Activated naive CD4-positive, alpha-beta T cell treated with anti-CD3 and anti-CD28 coated beads for 36 hours (primary cell): ENCODE data around the gene TAS2R1. TPM values are rescaled to one million over a fixed set of nuclear protein-coding genes. Genes with fewer than 3 reads are reported as not detected.
"Not testable (repeated sequence)": the region's sequence is repeated elsewhere in the genome, so short reads cannot be mapped to it uniquely, and the experiment has no call there.

Experiments used
- CTCF ChIA-PET: fragments of 350-600 bp; sonication (Branson Sonifier 250); formaldehyde crosslinking; loops from one replicate; lab custom pipeline; 2021; ENCODE audit warnings: antibody characterized with exemption; lab: Charles Lee
- DNase-seq: peaks from one replicate; pipeline ENCODE4 v3.0.0-alpha.2; 2020
- H3K27ac Mint-ChIP-seq: one replicate; pipeline ENCODE4 v1.8.0; 2021; ENCODE audit warnings: mild to moderate bottlenecking, mixed read lengths
- H3K27me3 Mint-ChIP-seq: one replicate; pipeline ENCODE4 v1.8.0; 2021; ENCODE audit warnings: low read depth, mixed read lengths
- H3K36me3 Mint-ChIP-seq: one replicate; pipeline ENCODE4 v1.8.0; 2021; ENCODE audit warnings: low read depth, mixed read lengths
- H3K4me1 Mint-ChIP-seq: one replicate; pipeline ENCODE4 v1.8.0; 2021; ENCODE audit warnings: low read depth, mixed read lengths
- H3K4me3 Mint-ChIP-seq: one replicate; pipeline ENCODE4 v1.8.0; 2021; ENCODE audit warnings: mild to moderate bottlenecking, moderate library complexity, mixed read lengths
- H3K9me3 Mint-ChIP-seq: one replicate; pipeline ENCODE4 v1.8.0; 2021; ENCODE audit warnings: mixed read lengths
- intact Hi-C: fragments of 100-400 bp; cut with micrococcal nuclease; formaldehyde crosslinking; loops from one replicate; pipeline ENCODE4 v1.15.1; 2023
- total RNA-seq, 2 experiments: library from RNA; stranded (reverse); gene quantifications; one replicate each; pipeline ENCODE4 v1.2.3, GENCODE V29; 2021

Gene TAS2R1
- total RNA-seq, 2 experiments from 2014 or later, result not detected

DNA sequence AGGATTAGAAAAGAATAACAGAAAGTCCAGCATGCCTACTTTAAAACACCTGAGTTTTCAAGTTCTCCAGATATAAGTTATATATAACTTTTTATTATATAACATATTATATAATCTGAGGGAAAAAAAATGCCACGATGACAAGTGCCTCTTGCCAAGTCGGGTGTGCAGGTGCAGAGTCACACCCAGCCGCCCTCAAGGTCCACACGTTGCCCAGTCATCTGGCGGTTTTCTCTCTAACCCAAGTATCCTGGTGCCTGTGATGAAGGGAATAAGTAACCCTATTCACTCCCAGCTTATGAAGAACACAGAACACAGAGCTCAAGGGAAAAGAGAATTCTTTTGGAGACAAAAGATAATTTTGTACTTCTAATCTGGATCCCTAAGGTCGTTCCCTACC, 31.8 kb downstream of the TAS2R1 start:
- H3K4me3 Mint-ChIP-seq, H3K4me1 Mint-ChIP-seq, H3K27me3 Mint-ChIP-seq, intact Hi-C loops, H3K27ac Mint-ChIP-seq, H3K9me3 Mint-ChIP-seq, DNase-seq, CTCF ChIA-PET, H3K36me3 Mint-ChIP-seq: not testable (repeated sequence)

DNA sequence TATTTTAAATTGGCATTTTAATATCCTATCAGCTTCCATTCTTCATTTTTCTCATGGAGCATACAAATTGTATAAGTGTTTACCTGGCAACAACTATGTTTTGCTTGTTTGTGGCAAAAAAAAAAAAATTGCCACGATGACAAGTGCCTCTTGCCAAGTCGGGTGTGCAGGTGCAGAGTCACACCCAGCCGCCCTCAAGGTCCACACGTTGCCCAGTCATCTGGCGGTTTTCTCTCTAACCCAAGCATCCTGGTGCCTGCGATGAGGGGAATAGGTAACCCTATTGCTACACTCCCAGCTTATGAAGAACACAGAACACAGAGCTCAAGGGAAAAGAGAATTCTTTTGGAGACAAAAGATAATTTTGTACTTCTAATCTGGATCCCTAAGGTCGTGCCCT, 32.8 kb downstream of the TAS2R1 start:
- H3K9me3 Mint-ChIP-seq, H3K4me3 Mint-ChIP-seq, intact Hi-C loops, H3K27me3 Mint-ChIP-seq, H3K36me3 Mint-ChIP-seq, H3K4me1 Mint-ChIP-seq, H3K27ac Mint-ChIP-seq, DNase-seq, CTCF ChIA-PET: not testable (repeated sequence)

DNA sequence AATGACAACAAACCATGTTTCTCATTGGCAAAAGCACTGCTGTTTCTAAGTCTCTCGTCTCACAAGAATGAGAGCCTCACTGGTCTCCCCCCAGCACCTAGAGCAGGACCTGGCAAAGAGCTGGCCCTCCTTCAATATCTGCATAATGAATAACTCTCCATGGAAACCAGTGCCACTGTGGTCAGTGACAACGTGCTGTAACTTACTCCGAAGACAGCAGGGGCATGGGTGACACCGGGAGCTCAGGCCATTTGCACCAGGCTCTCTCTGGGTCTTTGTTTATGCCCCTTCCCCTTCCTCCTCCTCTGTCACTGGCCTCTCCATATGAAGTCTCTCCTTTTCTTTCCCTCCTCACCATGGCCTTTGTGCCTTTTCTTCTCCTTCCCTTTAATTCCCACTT, 33.3 kb downstream of the TAS2R1 start:
- H3K27me3 Mint-ChIP-seq, result peaks cover 7% of the 10 kb centered on the region
- CTCF ChIA-PET, result no interaction called here
- DNase-seq, result no peak
- no peaks in the 10 kb centered on the region for H3K36me3 Mint-ChIP-seq
- no peak overlapping the region for H3K4me3 Mint-ChIP-seq
- intact Hi-C loops, result no loop called here
- H3K27ac Mint-ChIP-seq, result no peak overlapping the region
- no peaks in the 10 kb centered on the region for H3K4me1 Mint-ChIP-seq
- H3K9me3 Mint-ChIP-seq, result peaks cover under 1% of the 10 kb centered on the region

DNA sequence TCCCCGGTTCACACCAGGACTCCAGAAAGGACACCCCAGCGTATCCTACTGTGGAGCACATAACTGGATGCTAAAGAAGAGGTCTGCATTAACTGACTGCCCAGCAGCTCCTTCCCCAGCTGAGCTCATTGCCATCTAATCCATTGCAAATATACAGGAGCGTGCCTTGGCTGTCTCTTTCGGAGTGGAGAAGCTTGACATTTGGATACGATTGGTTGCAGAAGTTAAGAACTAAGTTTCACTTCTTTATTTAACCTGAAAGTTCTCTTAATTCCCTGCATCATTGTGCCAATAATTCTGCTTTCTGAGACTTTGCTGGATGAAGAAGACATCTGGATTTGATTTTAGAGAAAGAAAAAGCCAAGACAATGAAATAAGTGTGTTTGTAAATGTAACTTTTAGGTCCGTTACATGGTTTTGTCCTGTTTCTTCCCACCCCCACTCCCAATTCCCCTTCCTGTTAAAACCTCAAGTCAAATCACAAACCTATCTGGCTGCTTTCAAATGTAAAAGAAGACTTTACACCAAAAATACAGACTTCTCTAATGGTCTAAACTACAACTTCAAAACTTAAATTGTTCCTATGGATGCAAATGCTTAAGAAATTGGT, 33.9 kb downstream of the TAS2R1 start:
- DNase-seq, result no peak
- H3K4me3 Mint-ChIP-seq, result no peak overlapping the region
- no peak overlapping the region for H3K27ac Mint-ChIP-seq
- CTCF ChIA-PET, result no interaction called here
- intact Hi-C loops, result no loop called here
- H3K4me1 Mint-ChIP-seq, result no peaks in the 10 kb centered on the region
- H3K9me3 Mint-ChIP-seq, result peaks cover 2% of the 10 kb centered on the region
- peaks cover 9% of the 10 kb centered on the region for H3K27me3 Mint-ChIP-seq
- no peaks in the 10 kb centered on the region for H3K36me3 Mint-ChIP-seq

DNA sequence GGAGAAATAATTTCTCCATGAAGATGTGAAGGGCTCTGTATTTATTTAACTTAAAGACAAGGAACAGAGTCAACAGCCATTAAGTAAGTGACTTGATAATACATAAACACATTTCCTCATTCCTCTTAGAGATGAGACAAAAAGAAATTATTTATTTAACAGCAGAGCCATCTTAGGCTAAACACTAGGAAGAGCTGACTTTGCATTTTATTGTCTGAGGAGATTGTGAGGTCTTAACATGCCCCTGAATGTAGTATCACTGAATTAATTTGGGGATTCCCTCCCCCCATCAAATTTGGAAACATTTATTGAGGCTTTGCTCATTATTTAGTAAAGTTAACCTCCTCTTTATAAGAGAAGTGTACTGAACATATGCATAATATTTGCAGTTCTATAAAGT, 35.2 kb downstream of the TAS2R1 start:
- CTCF ChIA-PET, result no interaction called here
- H3K9me3 Mint-ChIP-seq, result peaks cover 2% of the 10 kb centered on the region
- H3K36me3 Mint-ChIP-seq, result no peaks in the 10 kb centered on the region
- H3K4me3 Mint-ChIP-seq, result no peak overlapping the region
- no peak overlapping the region for H3K27ac Mint-ChIP-seq
- DNase-seq, result no peak
- intact Hi-C loops, result no loop called here
- peaks cover 9% of the 10 kb centered on the region for H3K27me3 Mint-ChIP-seq
- H3K4me1 Mint-ChIP-seq, result no peaks in the 10 kb centered on the region

DNA sequence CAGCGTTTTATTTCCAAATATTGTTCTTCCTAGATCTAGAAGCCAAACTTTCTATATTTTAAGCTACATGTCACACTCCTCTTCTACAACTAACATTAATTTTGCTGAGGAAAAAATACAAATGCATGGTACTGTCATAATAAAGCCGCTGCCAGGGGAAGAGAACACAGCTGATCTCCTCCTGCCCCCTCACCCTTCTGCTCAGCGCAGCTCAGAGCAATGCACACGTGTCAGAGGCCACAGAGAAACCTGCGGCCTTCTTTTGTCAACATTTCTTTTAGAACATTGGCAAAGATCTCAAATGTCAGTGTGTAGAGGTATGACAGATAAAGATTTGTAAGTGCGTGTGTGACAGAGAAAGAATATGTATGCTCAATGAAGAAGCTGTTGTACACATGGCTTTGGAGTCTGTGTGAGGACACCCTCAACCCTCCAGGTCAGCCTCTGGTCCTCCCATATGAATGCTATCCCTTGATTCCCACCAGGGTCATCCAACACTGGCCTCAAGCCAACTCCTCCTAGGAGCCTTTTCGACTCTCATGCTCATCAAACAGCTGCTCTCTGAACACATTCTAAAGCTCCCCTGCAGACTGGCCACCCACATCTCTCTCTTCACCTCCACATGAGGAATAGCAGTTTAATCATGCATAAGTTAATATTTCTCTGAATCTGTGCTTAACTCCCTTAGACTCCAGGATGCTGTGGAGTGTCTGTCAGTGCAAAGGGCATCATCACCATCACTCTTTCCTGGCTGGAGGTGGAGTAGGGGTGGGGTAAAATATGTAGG, 40.9 kb downstream of the TAS2R1 start:
- intact Hi-C loops, result no loop called here
- H3K4me1 Mint-ChIP-seq, result no peaks in the 10 kb centered on the region
- H3K36me3 Mint-ChIP-seq, result no peaks in the 10 kb centered on the region
- peaks cover 2% of the 10 kb centered on the region for H3K27me3 Mint-ChIP-seq
- no peak overlapping the region for H3K4me3 Mint-ChIP-seq
- DNase-seq, result no peak
- CTCF ChIA-PET, result no interaction called here
- no peak overlapping the region for H3K27ac Mint-ChIP-seq
- H3K9me3 Mint-ChIP-seq, result peaks cover 2% of the 10 kb centered on the region

DNA sequence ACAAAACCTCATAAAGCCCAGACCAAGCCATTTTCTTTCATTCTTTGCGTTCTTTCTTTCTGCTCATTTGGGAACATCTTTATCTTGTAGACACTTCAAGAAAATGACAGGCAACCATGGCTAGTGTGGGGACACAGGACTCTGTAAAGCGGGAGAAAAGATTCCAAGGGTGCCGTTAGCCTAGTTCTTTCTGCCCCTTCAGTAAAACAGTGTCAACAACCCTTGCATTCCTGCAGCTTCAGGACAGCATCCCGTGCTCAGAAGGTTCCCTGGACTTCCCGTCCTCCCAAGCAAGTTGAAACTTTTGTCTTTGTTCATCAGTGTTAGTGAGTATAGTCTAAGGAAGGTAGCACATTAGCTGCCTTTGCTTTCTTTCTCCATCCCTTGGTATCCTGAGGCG, 41.9 kb downstream of the TAS2R1 start:
- no peak for DNase-seq
- intact Hi-C loops, result no loop called here
- no peak overlapping the region for H3K4me3 Mint-ChIP-seq
- H3K4me1 Mint-ChIP-seq, result no peaks in the 10 kb centered on the region
- H3K9me3 Mint-ChIP-seq, result peaks cover 2% of the 10 kb centered on the region
- CTCF ChIA-PET, result no interaction called here
- H3K27me3 Mint-ChIP-seq, result peaks cover 2% of the 10 kb centered on the region
- no peaks in the 10 kb centered on the region for H3K36me3 Mint-ChIP-seq
- H3K27ac Mint-ChIP-seq, result no peak overlapping the region

DNA sequence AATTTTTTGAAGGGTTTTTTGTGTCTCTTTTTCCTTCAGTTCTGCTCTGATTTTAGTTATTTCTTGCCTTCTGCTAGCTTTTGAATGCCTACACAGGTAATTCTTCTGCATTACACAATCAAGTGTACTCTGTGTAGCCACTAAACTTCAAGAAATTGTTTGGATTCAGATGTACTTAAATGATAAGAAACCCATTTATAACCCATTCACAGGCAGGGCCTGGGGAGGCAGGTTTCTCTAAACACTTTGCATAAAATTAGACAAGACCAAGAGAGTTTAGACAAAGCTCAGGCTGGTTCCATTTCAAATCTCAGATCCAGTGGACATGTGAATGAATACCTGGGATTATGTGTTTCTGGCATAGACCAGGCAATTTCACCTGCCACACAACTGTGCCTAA, 43.0 kb downstream of the TAS2R1 start:
- DNase-seq, result no peak
- CTCF ChIA-PET, result no interaction called here
- Mint-ChIP-seq H3K4me1 (no peaks in the 10 kb centered on the region), H3K9me3 (peaks cover 2% of the 10 kb centered on the region), H3K4me3 (no peak overlapping the region), H3K27ac (no peak overlapping the region), H3K36me3 (no peaks in the 10 kb centered on the region), H3K27me3 (peaks cover 2% of the 10 kb centered on the region)
- intact Hi-C loops, result no loop called here

DNA sequence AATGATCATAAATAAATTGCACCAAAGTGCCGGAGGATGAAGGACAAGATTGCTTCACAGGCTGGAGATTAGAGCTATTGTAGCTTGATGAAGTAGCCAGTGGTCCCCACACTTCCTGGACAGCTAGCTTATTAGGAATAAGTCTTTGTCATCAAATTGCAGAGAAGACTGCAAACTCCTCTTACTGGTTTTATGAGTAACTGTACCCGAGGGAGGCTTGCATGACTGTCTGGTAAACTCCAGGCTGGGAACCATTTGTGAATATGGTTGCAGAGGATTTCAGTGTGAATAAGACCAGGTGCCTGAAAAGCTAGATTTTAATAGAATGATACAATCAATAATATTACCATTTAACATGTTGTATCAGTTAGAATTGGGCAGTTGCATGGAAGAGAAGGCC, 47.7 kb downstream of the TAS2R1 start:
- no peaks in the 10 kb centered on the region for H3K9me3 Mint-ChIP-seq

More for the DNA sequence above, 47.7 kb downstream of the TAS2R1 start:
- Mint-ChIP-seq H3K36me3 (no peaks in the 10 kb centered on the region), H3K4me1 (no peaks in the 10 kb centered on the region), H3K27me3 (no peaks in the 10 kb centered on the region), H3K27ac (no peak overlapping the region), H3K4me3 (no peak overlapping the region)
- intact Hi-C loops, result no loop called here
- no peak for DNase-seq
- CTCF ChIA-PET, result no interaction called here

Other genes with a start within 250 kb of the TAS2R1 start
- not detected for gene SEMA5A, start 84.3 kb downstream of the TAS2R1 start, total RNA-seq